ENCODE measurements around the gene IL17RC. TPM values are rescaled to one million over a fixed set of nuclear protein-coding genes. Genes with fewer than 3 reads are reported as not detected.
A peak's percentile ranks its signal among the peaks of the same experiment; 100 is the strongest.
"Not testable (repeated sequence)": the region's sequence is repeated elsewhere in the genome, so short reads cannot be mapped to it uniquely, and the experiment has no call there.

Gene IL17RC
- total RNA-seq, 1 experiment from 2014 or later: 6.8 TPM

DNA sequence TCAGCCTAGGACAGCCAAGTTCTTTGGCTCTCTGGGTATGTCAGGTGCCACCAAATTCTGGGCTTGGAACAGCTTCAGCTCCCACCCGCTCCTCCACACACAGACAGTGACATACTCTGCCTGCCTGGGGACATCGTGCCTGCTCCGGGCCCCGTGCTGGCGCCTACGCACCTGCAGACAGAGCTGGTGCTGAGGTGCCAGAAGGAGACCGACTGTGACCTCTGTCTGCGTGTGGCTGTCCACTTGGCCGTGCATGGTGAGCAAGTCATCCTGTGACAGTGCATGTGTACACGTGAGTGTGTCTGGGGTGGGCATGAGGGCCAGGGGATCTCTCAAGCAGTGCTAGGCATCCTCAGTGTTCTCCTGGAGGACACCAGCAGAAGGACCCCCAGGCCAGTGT lies 922 bp downstream of the IL17RC start:
- no peak for DNase-seq
- Histone ChIP-seq H3K9me3 (replicated peaks) (no peaks in the 10 kb centered on the region), H3K4me3 (no peak overlapping the region), H3K27ac (no peak overlapping the region), H3K27me3 (no peaks in the 10 kb centered on the region), H3K36me3 (no peaks in the 10 kb centered on the region), H3K4me1 (no peaks in the 10 kb centered on the region)

GRCh38 chr3:9918261-9919038 lies 1.6 kb downstream of the IL17RC start:
- Histone ChIP-seq H3K36me3 (no peaks in the 10 kb centered on the region), H3K9me3 (replicated peaks) (no peaks in the 10 kb centered on the region), H3K4me3 (no peak overlapping the region), H3K27ac (no peak overlapping the region), H3K27me3 (no peaks in the 10 kb centered on the region), H3K4me1 (no peaks in the 10 kb centered on the region)
- DNase-seq: no peak

DNA sequence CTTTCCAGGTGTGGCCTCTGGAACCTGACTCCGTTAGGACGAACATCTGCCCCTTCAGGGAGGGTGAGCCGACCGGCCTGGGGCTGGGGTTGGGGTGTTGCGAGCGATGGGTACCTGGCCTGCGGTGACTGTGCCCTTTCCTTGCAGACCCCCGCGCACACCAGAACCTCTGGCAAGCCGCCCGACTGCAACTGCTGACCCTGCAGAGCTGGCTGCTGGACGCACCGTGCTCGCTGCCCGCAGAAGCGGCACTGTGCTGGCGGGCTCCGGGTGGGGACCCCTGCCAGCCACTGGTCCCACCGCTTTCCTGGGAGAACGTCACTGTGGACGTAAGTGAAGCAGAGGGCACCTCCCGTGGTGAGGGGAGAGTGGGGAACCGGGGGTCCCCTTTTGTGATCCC lies 11.3 kb downstream of the IL17RC start:
- Histone ChIP-seq H3K4me1 (no peaks in the 10 kb centered on the region), H3K36me3 (no peaks in the 10 kb centered on the region)
- DNase-seq: no peak

GRCh38 chr3:9930804-9931418 lies 14.0 kb downstream of the IL17RC start:
- Histone ChIP-seq H3K4me3 (no peak overlapping the region), H3K4me1 (no peaks in the 10 kb centered on the region), H3K36me3 (no peaks in the 10 kb centered on the region), H3K27ac (no peak overlapping the region), H3K9me3 (replicated peaks) (no peaks in the 10 kb centered on the region), H3K27me3 (no peaks in the 10 kb centered on the region)
- no peak for DNase-seq

More for the DNA sequence above, 11.3 kb downstream of the IL17RC start:
- Histone ChIP-seq H3K27me3 (no peaks in the 10 kb centered on the region), H3K9me3 (replicated peaks) (no peaks in the 10 kb centered on the region), H3K27ac (no peak overlapping the region), H3K4me3 (no peak overlapping the region)

GRCh38 chr3:9932535-9932842 lies 15.6 kb downstream of the IL17RC start:
- Histone ChIP-seq H3K27ac (peak overlapping the region; percentile 56), H3K4me3 (peak overlapping the region; percentile 92)

GRCh38 chr3:9932843-9933560 lies 16.1 kb downstream of the IL17RC start:
- Histone ChIP-seq H3K36me3 (no peaks in the 10 kb centered on the region), H3K4me1 (no peaks in the 10 kb centered on the region), H3K27ac (peak overlapping the region; percentile 56), H3K4me3 (peak overlapping the region; percentile 92), H3K27me3 (no peaks in the 10 kb centered on the region), H3K9me3 (replicated peaks) (no peaks in the 10 kb centered on the region)
- peak; percentile 89 to 90 for DNase-seq

More at GRCh38 chr3:9932535-9932842, 15.6 kb downstream of the IL17RC start:
- H3K27me3 ChIP-seq: no peaks in the 10 kb centered on the region
- DNase-seq: no peak
- no peaks in the 10 kb centered on the region for H3K4me1 ChIP-seq
- H3K36me3 ChIP-seq: no peaks in the 10 kb centered on the region
- no peaks in the 10 kb centered on the region for H3K9me3 ChIP-seq (replicated peaks)

DNA sequence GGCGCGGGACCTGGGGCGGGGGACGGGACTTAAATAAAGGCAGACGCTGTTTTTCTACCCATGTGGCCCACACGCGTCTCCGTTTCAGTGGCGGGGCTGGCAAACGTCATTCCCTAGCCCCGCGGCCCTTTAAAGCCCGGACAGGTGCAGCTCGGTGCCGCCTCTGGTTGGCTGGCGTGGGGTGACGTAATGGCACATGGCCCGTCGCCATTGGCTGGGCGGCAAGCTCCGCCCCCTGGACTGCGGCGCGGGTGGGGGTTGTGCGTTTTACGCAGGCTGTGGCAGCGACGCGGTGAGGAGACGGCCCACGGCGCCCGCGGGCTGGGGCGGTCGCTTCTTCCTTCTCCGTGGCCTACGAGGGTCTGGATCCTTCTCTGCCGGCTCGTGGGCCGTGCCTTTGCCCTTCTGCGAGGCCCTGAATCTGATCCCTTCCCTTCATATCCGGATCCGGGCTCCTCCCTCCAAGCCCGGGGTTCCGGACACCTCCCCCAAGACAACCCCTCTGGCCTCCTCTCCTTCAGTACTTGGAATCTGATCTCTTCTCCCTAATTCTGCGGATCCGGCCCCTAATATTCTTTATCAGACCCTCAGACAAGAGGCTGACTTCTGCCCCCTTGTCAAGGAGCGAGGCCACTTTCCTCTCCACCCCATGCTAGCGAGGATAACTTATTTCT lies 16.8 kb downstream of the IL17RC start, which contains the start of gene CRELD1:
Gene CRELD1 (plus strand): TSS at position 274 of the 674 bp plus-strand sequence. CDS start 605 bp downstream, outside the sequence.
- no peaks in the 10 kb centered on the region for H3K4me1 ChIP-seq
- H3K27ac ChIP-seq: peak within 1 kb of the TSS; percentile 56
- H3K9me3 ChIP-seq (replicated peaks): no peaks in the 10 kb centered on the region
- peak within 1 kb of the TSS; percentile 92 for H3K4me3 ChIP-seq
- no peaks in the 10 kb centered on the region for H3K36me3 ChIP-seq
- DNase-seq: peak; percentile 94 to 96
- H3K27me3 ChIP-seq: no peaks in the 10 kb centered on the region

DNA sequence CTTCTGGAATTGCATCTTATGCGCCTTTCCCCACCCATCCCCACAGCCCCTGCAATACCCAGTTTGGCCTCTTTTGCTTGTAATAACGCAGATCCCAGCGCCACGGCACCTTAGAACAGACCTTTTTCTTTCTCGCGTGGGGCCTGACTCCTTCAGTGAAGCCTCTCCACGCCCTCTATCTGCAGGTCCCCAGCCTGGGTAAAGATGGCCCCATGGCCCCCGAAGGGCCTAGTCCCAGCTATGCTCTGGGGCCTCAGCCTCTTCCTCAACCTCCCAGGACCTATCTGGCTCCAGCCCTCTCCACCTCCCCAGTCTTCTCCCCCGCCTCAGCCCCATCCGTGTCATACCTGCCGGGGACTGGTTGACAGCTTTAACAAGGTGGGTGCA lies 17.3 kb downstream of the IL17RC start:
- peak overlapping the region; percentile 56 for H3K27ac ChIP-seq
- no peaks in the 10 kb centered on the region for H3K9me3 ChIP-seq (replicated peaks)
- DNase-seq: peak in 1 of 2 experiments; percentile 37
- peak overlapping the region; percentile 92 for H3K4me3 ChIP-seq
- no peaks in the 10 kb centered on the region for H3K4me1 ChIP-seq
- H3K36me3 ChIP-seq: no peaks in the 10 kb centered on the region
- no peaks in the 10 kb centered on the region for H3K27me3 ChIP-seq

DNA sequence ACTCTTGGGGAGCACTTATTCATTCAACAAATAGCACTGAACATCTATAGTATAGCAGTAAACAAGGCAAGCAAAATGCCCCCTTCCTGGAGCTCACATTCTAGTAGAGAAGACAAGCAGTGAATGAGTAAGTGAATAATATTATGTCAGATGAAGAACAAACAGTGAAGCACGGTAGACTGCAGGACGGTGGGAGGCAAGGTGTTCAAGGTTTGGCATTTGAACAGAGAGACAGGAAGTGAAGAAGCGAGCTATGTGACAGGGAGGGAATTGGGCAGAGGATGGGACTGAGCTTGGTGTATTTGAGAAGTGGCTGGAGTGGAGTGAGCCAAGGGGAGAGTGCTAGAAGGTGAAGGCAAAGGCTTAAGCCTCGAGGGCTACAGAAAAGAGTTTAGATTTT lies 18.1 kb downstream of the IL17RC start:
- Histone ChIP-seq H3K36me3 (no peaks in the 10 kb centered on the region), H3K27me3 (no peaks in the 10 kb centered on the region), H3K9me3 (replicated peaks) (no peaks in the 10 kb centered on the region), H3K4me3 (no peak overlapping the region), H3K27ac (no peak overlapping the region), H3K4me1 (no peaks in the 10 kb centered on the region)
- no peak for DNase-seq

DNA sequence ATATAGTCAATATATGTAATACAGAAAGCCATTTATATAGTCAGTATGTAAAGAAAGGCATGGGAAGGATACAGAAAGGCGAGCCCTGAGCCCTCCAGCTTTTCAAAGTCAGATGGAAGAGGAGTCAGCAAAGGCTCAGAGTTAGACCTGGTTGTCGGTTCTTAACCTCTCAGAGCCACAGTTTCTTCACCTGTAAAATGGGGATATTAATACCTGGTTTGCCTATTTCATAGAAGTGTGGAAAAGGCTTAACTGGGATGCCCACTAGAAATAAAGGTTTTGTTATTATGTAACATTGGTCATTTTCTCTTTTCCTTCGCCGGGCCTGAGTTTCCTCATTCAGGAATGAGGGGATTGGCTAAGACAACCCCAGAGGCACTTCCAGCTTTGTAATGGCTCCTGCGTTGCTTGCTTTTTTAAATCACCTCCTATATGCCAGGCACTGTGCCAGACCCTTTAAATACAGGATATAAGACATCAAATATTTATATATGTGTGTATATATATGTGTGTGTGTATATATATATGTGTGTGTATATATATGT lies 19.1 kb downstream of the IL17RC start:
- Histone ChIP-seq H3K27me3 (no peaks in the 10 kb centered on the region), H3K4me3 (no peak overlapping the region), H3K27ac (no peak overlapping the region), H3K9me3 (replicated peaks) (no peaks in the 10 kb centered on the region), H3K36me3 (no peaks in the 10 kb centered on the region), H3K4me1 (no peaks in the 10 kb centered on the region)
- no peak for DNase-seq

DNA sequence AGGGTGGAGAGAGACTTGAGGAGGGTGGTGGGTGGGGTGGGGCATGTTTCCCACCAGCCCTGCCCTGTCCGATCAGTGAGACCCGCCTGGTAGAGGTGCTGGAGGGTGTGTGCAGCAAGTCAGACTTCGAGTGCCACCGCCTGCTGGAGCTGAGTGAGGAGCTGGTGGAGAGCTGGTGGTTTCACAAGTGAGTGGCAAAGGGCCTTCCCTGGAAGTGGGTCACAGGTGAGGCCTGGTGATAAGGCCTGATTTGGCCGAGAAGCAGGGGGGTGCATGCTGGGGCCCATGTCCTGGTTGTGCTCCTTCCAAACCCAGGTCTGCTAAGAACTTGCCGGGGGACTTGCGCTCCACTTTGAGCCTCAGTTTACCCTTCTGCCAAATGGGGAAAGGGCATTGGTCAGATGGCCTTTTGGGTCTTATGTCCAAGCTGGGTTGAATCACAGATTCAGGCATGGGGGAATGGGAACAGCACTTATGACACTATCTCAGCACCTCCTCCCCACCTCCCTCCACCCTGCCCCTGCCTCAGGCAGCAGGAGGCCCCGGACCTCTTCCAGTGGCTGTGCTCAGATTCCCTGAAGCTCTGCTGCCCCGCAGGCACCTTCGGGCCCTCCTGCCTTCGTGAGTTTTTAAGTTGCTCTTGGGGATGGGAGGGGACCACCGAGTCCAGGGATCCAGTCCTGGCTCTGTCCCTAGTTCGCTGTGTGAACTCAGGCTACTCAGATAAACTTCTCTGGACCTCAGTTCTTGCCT lies 20.8 kb downstream of the IL17RC start:
- Histone ChIP-seq H3K4me1 (no peaks in the 10 kb centered on the region), H3K27me3 (no peaks in the 10 kb centered on the region), H3K4me3 (no peak overlapping the region), H3K27ac (no peak overlapping the region), H3K9me3 (replicated peaks) (no peaks in the 10 kb centered on the region), H3K36me3 (no peaks in the 10 kb centered on the region)
- no peak for DNase-seq

GRCh38 chr3:9938966-9939365 lies 22.1 kb downstream of the IL17RC start:
- no peak for DNase-seq
- no peaks in the 10 kb centered on the region for H3K27me3 ChIP-seq
- H3K4me3 ChIP-seq: no peak overlapping the region
- H3K4me1 ChIP-seq: no peaks in the 10 kb centered on the region
- H3K9me3 ChIP-seq (replicated peaks): no peaks in the 10 kb centered on the region
- no peaks in the 10 kb centered on the region for H3K36me3 ChIP-seq
- H3K27ac ChIP-seq: no peak overlapping the region

DNA sequence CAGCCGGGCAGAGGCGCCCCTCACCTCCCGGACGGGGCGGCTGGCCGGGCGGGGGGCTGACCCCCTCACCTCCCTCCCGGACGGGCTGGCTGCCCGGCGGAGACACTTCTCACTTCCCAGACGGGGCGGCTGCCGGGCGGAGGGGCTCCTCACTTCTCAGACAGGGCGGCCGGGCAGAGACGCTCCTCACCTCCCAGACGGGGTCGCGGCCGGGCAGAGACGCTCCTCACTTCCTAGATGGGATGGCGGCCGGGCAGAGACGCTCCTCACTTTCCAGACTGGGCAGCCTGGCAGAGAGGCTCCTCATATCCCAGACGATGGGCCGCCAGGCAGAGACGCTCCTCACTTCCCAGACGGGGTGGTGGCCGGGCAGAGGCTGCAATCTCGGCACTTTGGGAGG lies 23.0 kb downstream of the IL17RC start:
- H3K4me3 ChIP-seq; H3K36me3 ChIP-seq; H3K27ac ChIP-seq; DNase-seq; H3K9me3 ChIP-seq (replicated peaks); H3K4me1 ChIP-seq; H3K27me3 ChIP-seq: not testable (repeated sequence)

DNA sequence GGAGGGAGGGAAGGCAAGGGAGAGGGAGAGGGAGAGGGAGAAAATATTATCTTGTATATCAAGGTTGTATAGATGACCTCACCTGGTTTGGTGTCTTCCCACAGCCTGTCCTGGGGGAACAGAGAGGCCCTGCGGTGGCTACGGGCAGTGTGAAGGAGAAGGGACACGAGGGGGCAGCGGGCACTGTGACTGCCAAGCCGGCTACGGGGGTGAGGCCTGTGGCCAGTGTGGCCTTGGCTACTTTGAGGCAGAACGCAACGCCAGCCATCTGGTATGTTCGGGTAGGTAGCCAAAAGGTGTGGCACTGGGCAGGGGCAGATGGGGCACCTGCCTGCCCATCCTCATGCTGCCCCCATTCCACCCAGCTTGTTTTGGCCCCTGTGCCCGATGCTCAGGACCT lies 23.8 kb downstream of the IL17RC start:
- H3K27me3 ChIP-seq: no peaks in the 10 kb centered on the region
- no peaks in the 10 kb centered on the region for H3K4me1 ChIP-seq
- no peak overlapping the region for H3K4me3 ChIP-seq
- H3K27ac ChIP-seq: no peak overlapping the region
- H3K9me3 ChIP-seq (replicated peaks): no peaks in the 10 kb centered on the region
- DNase-seq: no peak
- no peaks in the 10 kb centered on the region for H3K36me3 ChIP-seq

All from SJCRH30 (cell line).